ENCODE measurements around the gene ATOH8. TPM values are rescaled to one million over a fixed set of nuclear protein-coding genes. Genes with fewer than 3 reads are reported as not detected.

ATOH8 gene
- total and polyA plus RNA-seq, 8 donors, result 1.7 to 13.9 (median 3.5) TPM

GRCh38 chr2:85731606-85732005, 22.2 kb upstream of the ATOH8 start:
- no peaks in the 10 kb centered on the region for H3K36me3 ChIP-seq
- 67 to 73% methylated on average over 3 of the region's 3 CpGs for WGBS, 2 donors
- H3K9me3 ChIP-seq, result no peaks in the 10 kb centered on the region
- DNase-seq (no peak), FAIRE-seq (no peak), ATAC-seq (no peak)
- H3K4me1 ChIP-seq, result no peaks in the 10 kb centered on the region
- intact Hi-C loops (cut with DNase I), result loop anchor here in 1 of 3 donors (5.0 kb wide), 1 partner anchor 81 kb away; no protein-coding TSS in a partner anchor
- H3K4me3 ChIP-seq, result no peak overlapping the region
- no peak for TF ChIP-seq CTCF (IDR thresholded peaks at IDR 0.05)
- no peak overlapping the region for H3K27ac ChIP-seq
- no peaks in the 10 kb centered on the region for H3K27me3 ChIP-seq

- no peak overlapping the region for H3K27ac ChIP-seq
- no peak overlapping the region for H3K4me3 ChIP-seq
- H3K36me3 ChIP-seq, result no peaks in the 10 kb centered on the region
- no peaks in the 10 kb centered on the region for H3K4me1 ChIP-seq
- DNase-seq (no peak), FAIRE-seq (no peak), ATAC-seq (no peak)
- 71 to 72% methylated on average over 2 of the region's 2 CpGs for WGBS, 2 donors
- H3K27me3 ChIP-seq, result no peaks in the 10 kb centered on the region
- TF ChIP-seq CTCF (IDR thresholded peaks at IDR 0.05), result no peak
- H3K9me3 ChIP-seq, result no peaks in the 10 kb centered on the region
- intact Hi-C loops (cut with DNase I), result loop anchor here in 1 of 3 donors (5.0 kb wide), 1 partner anchor 80 kb away; no protein-coding TSS in a partner anchor
Measured at GRCh38 chr2:85732467-85733120, 21.2 kb upstream of the ATOH8 start.

GRCh38 chr2:85733121-85733960, 20.4 kb upstream of the ATOH8 start:
- no peak for TF ChIP-seq CTCF (IDR thresholded peaks at IDR 0.05)
- no peaks in the 10 kb centered on the region for H3K4me1 ChIP-seq
- DNase-seq, result no peak
- no peaks in the 10 kb centered on the region for H3K36me3 ChIP-seq
- H3K27me3 ChIP-seq, result no peaks in the 10 kb centered on the region
- H3K9me3 ChIP-seq, result no peaks in the 10 kb centered on the region
- FAIRE-seq, result no peak
- H3K27ac ChIP-seq, result no peak overlapping the region
- H3K4me3 ChIP-seq, result no peak overlapping the region
- intact Hi-C loops (cut with DNase I), result loop anchor here in 1 of 3 donors (5.0 kb wide), 1 partner anchor 79 kb away; no protein-coding TSS in a partner anchor
- 86 to 92% methylated on average over 18 of the region's 18 CpGs for WGBS, 2 donors
- ATAC-seq, result no peak

GRCh38 chr2:85734015-85734414, 19.8 kb upstream of the ATOH8 start:
- Histone ChIP-seq H3K9me3 (no peaks in the 10 kb centered on the region), H3K27me3 (no peaks in the 10 kb centered on the region), H3K4me3 (no peak overlapping the region), H3K36me3 (no peaks in the 10 kb centered on the region), H3K27ac (no peak overlapping the region), H3K4me1 (no peaks in the 10 kb centered on the region)
- ATAC-seq, result no peak
- FAIRE-seq, result no peak
- 90 to 96% methylated on average over 4 of the region's 4 CpGs for WGBS, 2 donors
- no peak for TF ChIP-seq CTCF (IDR thresholded peaks at IDR 0.05)
- intact Hi-C loops (cut with DNase I), result loop anchor here in 1 of 3 donors (5.0 kb wide), 1 partner anchor 78 kb away; no protein-coding TSS in a partner anchor
- DNase-seq, result no peak

All from pancreas (tissue), 10 donors.